Stomach (tissue), 9 donors: ENCODE data around the gene DOCK3. TPM values are rescaled to one million over a fixed set of nuclear protein-coding genes. Genes with fewer than 3 reads are reported as not detected.

Experiments
- DNase-seq, 2 donors: peaks; one replicate each; pipeline versions ENCODE4 v3.0.0 to v3.0.0-alpha.2; 2013 to 2019
- H3K27ac ChIP-seq, 5 donors: fragments of 200-600 bp in 4 of 5; sonication (generic) in 4 of 5; one replicate each; pipeline ENCODE4 v1.5.1; 2013 to 2019; ENCODE audit warnings: mild to moderate bottlenecking in 1 of 5, moderate library complexity in 1 of 5
- H3K27me3 ChIP-seq, 3 donors: fragments of 200-600 bp; sonication (generic); one replicate each; pipeline ENCODE4 v1.5.1; 2017 to 2019; ENCODE audit warnings: mixed run types in 1 of 3
- H3K36me3 ChIP-seq, 4 donors: fragments of 200-600 bp; sonication (generic); 1 replicate in 3 of 4; 2 replicates in 1 of 4; pipeline ENCODE4 v1.5.1; 2016 to 2019
- H3K4me1 ChIP-seq, 4 donors: fragments of 200-600 bp; sonication (generic); one replicate each; pipeline ENCODE4 v1.5.1; 2016 to 2019
- H3K4me3 ChIP-seq, 4 donors: fragments of 200-600 bp; sonication (generic) in 3 of 4; one replicate each; pipeline ENCODE4 v1.5.1; 2016 to 2019; ENCODE audit warnings: mild to moderate bottlenecking in 1 of 4
- H3K9me3 ChIP-seq, 4 donors: fragments of 200-600 bp; sonication (generic); one replicate each; pipeline ENCODE4 v1.5.1; 2016 to 2019
- EP300 ChIP-seq: sonication (generic); formaldehyde crosslinking; IDR thresholded peaks from one replicate; pipeline ENCODE4 v1.6.1; 2017; ENCODE audit warnings: antibody characterized with exemption
- POLR2A ChIP-seq, 4 donors: fragments of 450-650 bp; IDR thresholded peaks; one replicate each; pipeline ENCODE4 v1.6.1; 2016; ENCODE audit warnings: antibody characterized with exemption in 4 of 4, control low read depth in 2 of 4, mild to moderate bottlenecking in 1 of 4, moderate library complexity in 1 of 4
- POLR2AphosphoS5 ChIP-seq, 3 donors: sonication (generic); formaldehyde crosslinking; IDR thresholded peaks; one replicate each; pipeline ENCODE4 v1.6.1; 2016; ENCODE audit warnings: antibody characterized with exemption in 3 of 3
- WGBS, 5 donors: extraction: QIAGEN DNeasy Blood & Tissue Kit in 3 of 5; methylation state at CpG; one replicate each; pipeline versions ENCODE4 v1.1.5 to v1.1.7; 2013 to 2018; 5-methylcytosine and 5-hydroxymethylcytosine counted together
- intact Hi-C: fragments of 100-400 bp; cut with DNase I; formaldehyde crosslinking; loops from one replicate; pipeline ENCODE4 v1.15.1; 2023; ENCODE audit warnings: low total_unique reads
- polyA plus RNA-seq, 3 donors: library from polyadenylated mRNA; stranded (reverse); fragments of 200-250 nt; gene quantifications; one replicate each; pipeline ENCODE4 v1.2.3, GENCODE V29; 2013
- total RNA-seq, 5 donors: library from RNA; depleted of rRNA; stranded (reverse); fragments of >200 nt; gene quantifications; one replicate each; pipeline versions ENCODE4 v1.1.0 to v1.2.3, GENCODE V29; 2014 to 2016
- TF ChIP-seq, protein P1 (sequence below), 7 experiments: fragments of 450-650 bp in 4 of 7; fragments of 200-600 bp in 3 of 7; sonication (generic) in 3 of 7; IDR thresholded peaks; one replicate each; pipeline ENCODE4 v1.5.1; 2016 to 2019; ENCODE audit warnings: antibody characterized with exemption in 7 of 7, control low read depth in 2 of 7, mild to moderate bottlenecking in 1 of 7
- donor health status: healthy with polysubstance abuse.
- donor health status: Bipolar disorder and iron deficiency.
- donor health status: healthy.

DOCK3 gene
- total and polyA plus RNA-seq, 8 donors, result 0.06 to 2.3 (median 1.0) TPM; not detected in 2

DNA sequence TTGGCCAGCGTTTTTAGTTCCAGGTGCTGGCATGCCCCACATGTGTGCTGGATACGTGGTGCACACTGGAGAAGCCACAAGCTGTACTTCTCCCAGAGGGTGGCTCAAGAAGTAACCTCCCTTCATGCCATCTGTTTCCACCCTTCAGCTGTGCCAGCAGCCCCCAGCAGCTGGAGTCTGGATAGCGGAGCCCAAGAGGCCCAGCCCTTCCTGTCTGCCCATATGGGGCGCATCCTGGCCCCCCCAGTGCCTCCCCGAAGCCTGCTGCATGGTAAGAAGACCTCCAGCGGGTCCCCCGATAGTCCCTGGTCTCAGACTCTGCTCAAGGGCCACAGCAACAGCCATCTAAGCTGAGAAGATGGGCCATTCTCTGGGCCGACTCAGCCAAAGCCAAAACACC, 704.6 kb downstream of the DOCK3 start:
- Histone ChIP-seq H3K27ac (no peak overlapping the region), H3K36me3 (peaks cover 0 to 4% (median 0%) of the 10 kb centered on the region in 4 donors), H3K4me3 (no peak overlapping the region), H3K4me1 (peaks cover 8 to 15% (median 14%) of the 10 kb centered on the region in 4 donors), H3K27me3 (no peaks in the 10 kb centered on the region), H3K9me3 (no peaks in the 10 kb centered on the region)
- no peak for DNase-seq
- TF ChIP-seq POLR2A (IDR thresholded peaks at IDR 0.05) (no peak), POLR2AphosphoS5 (IDR thresholded peaks at IDR 0.05) (no peak)
- intact Hi-C loops, result no loop called here
- WGBS, 5 donors, result 72 to 83% (median 77%) methylated on average over 3 to 8 of the region's 8 CpGs

DNA sequence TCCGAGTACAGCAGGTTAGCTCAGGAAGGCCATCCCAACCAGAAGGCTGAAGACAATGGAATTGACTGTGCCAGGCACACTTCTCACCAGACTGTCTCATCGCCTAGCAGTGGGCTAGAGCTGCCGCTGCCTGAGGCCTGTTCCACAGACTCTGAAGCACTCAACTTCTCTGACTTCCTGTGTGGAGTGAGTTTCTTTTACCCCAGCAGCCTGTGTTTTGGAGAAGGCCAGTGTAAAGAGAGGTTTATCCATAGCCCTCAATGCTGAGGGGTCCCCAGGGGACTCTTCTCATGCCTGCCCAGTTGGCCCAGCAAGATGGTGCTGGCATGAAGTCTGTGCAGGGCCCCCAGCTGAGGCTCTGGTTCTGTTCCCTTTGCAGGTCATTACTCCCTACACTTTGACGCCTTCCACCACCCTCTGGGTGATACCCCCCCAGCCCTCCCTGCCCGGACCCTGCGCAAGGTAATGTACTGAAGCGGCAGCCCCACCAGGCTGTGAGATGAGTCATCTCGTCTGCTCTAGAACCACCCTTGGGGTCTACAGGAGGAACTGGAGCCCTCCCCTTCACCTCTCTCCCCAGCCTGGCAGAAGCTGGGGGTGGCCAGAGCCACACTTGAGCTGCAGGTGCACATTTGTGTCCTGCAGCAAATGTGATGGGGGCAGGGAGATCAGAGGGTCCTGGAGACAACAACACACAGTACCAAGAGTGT, 705.2 kb downstream of the DOCK3 start:
- DNase-seq, result no peak
- Histone ChIP-seq H3K27ac (no peak overlapping the region), H3K27me3 (no peaks in the 10 kb centered on the region), H3K36me3 (peaks cover 0 to 4% (median 0%) of the 10 kb centered on the region in 4 donors), H3K4me3 (no peak overlapping the region), H3K9me3 (no peaks in the 10 kb centered on the region), H3K4me1 (peaks cover 8 to 16% (median 15%) of the 10 kb centered on the region in 4 donors)
- TF ChIP-seq POLR2AphosphoS5 (IDR thresholded peaks at IDR 0.05) (no peak), POLR2A (IDR thresholded peaks at IDR 0.05) (no peak), EP300 (no peak)
- TF ChIP-seq, protein P1, sequence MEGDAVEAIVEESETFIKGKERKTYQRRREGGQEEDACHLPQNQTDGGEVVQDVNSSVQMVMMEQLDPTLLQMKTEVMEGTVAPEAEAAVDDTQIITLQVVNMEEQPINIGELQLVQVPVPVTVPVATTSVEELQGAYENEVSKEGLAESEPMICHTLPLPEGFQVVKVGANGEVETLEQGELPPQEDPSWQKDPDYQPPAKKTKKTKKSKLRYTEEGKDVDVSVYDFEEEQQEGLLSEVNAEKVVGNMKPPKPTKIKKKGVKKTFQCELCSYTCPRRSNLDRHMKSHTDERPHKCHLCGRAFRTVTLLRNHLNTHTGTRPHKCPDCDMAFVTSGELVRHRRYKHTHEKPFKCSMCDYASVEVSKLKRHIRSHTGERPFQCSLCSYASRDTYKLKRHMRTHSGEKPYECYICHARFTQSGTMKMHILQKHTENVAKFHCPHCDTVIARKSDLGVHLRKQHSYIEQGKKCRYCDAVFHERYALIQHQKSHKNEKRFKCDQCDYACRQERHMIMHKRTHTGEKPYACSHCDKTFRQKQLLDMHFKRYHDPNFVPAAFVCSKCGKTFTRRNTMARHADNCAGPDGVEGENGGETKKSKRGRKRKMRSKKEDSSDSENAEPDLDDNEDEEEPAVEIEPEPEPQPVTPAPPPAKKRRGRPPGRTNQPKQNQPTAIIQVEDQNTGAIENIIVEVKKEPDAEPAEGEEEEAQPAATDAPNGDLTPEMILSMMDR (IDR thresholded peaks at IDR 0.05), result no peak
- 78 to 85% (median 83%) methylated on average over 7 to 8 of the region's 8 CpGs for WGBS, 5 donors
- intact Hi-C loops, result loop anchor here (10.0 kb wide), 1 partner anchor 755 kb away; no protein-coding TSS in a partner anchor

DNA sequence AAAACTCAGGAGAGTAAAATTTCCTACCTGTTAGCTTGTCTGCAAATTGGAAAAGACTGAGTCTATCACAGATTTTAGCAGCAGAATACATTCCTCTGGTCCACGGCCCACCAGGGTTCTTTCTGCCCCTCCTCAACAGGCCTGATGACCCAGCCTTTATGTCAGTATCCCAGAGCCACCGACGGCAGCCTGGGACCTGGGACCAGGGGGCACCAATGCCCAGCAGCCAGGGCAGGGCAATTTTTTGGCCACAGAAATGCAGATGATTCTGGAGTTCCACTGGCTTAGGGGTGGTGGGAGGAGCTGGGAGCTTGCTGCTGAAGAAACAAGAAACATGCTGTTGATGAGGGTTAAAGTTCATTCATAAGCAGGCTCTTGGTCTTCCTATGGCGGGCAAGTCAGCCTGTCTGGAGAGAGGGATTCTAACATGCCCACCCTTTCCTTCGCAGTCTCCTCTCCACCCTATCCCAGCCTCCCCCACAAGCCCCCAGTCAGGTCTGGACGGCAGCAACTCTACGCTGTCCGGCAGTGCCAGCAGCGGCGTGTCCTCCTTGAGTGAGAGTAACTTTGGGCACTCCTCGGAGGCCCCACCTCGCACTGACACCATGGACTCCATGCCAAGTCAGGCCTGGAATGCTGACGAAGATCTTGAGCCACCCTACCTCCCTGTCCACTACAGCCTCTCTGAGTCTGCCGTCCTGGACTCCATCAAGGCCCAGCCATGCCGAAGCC, 706.0 kb downstream of the DOCK3 start:
- TF ChIP-seq, protein P1 (IDR thresholded peaks at IDR 0.05), result no peak
- TF ChIP-seq EP300 (no peak), POLR2AphosphoS5 (IDR thresholded peaks at IDR 0.05) (no peak), POLR2A (IDR thresholded peaks at IDR 0.05) (no peak)
- no peaks in the 10 kb centered on the region for H3K9me3 ChIP-seq
- H3K27me3 ChIP-seq, result no peaks in the 10 kb centered on the region
- WGBS, 5 donors, result 80 to 88% (median 84%) methylated on average over 11 to 15 of the region's 15 CpGs
- H3K27ac ChIP-seq, result no peak overlapping the region
- intact Hi-C loops, result loop anchor here (10.0 kb wide), 1 partner anchor 756 kb away; no protein-coding TSS in a partner anchor
- no peak overlapping the region for H3K4me3 ChIP-seq
- no peak for DNase-seq
- H3K4me1 ChIP-seq, result peaks cover 9 to 19% (median 18%) of the 10 kb centered on the region in 4 donors
- H3K36me3 ChIP-seq, result peaks cover 0 to 4% (median 0%) of the 10 kb centered on the region in 4 donors

DNA sequence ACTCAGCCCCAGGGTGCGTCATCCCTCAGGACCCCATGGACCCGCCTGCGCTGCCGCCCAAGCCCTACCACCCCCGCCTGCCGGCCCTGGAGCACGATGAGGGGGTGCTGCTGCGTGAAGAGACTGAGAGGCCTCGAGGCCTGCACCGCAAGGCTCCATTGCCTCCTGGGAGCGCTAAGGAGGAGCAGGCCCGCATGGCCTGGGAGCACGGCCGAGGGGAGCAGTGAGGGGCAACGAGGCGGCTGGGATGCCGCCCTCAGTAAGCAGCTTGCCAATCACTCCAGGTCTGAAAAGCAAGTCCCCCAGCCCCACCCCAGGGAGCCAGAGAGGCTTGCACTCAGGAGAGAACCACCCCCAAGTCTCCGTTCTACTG, 706.6 kb downstream of the DOCK3 start:
- no peaks in the 10 kb centered on the region for H3K27me3 ChIP-seq
- H3K4me3 ChIP-seq, result no peak overlapping the region
- 90 to 95% (median 94%) methylated on average over 9 to 18 of the region's 18 CpGs for WGBS, 5 donors
- intact Hi-C loops, result loop anchor here (10.0 kb wide), 1 partner anchor 757 kb away; no protein-coding TSS in a partner anchor
- H3K9me3 ChIP-seq, result no peaks in the 10 kb centered on the region
- peaks cover 0 to 4% (median 0%) of the 10 kb centered on the region in 4 donors for H3K36me3 ChIP-seq
- TF ChIP-seq EP300, result no peak
- TF ChIP-seq POLR2A (IDR thresholded peaks at IDR 0.05), result no peak
- TF ChIP-seq, protein P1 (IDR thresholded peaks at IDR 0.05), result no peak
- no peak for TF ChIP-seq POLR2AphosphoS5 (IDR thresholded peaks at IDR 0.05)
- DNase-seq, result no peak
- no peak overlapping the region for H3K27ac ChIP-seq
- peaks cover 15 to 25% (median 24%) of the 10 kb centered on the region in 4 donors for H3K4me1 ChIP-seq
